KMS-11 (cell line): Measurements from ENCODE around the gene HSD11B2.

ENCODE experiments used
- H2AFZ ChIP-seq: fragments of 200-600 bp; sonication (generic); 2 replicates; pipeline ENCODE4 v1.6.1; 2016; ENCODE audit warnings: antibody characterized with exemption, mixed run types, low read depth
- H3K27ac ChIP-seq: fragments of 200-600 bp; sonication (generic); 2 replicates; pipeline ENCODE4 v1.6.1; 2016; ENCODE audit warnings: mild to moderate bottlenecking, mixed run types
- H3K27me3 ChIP-seq: fragments of 200-600 bp; sonication (generic); 2 replicates; pipeline ENCODE4 v1.6.1; 2017; ENCODE audit warnings: mild to moderate bottlenecking, low read depth, mixed run types, moderate library complexity; ENCODE audit not compliant: insufficient read depth
- H3K36me3 ChIP-seq: fragments of 200-600 bp; sonication (generic); 2 replicates; pipeline ENCODE4 v1.6.1; 2017; ENCODE audit warnings: mild to moderate bottlenecking, mixed run types; ENCODE audit not compliant: insufficient read depth
- H3K4me1 ChIP-seq: fragments of 200-600 bp; sonication (generic); 2 replicates; pipeline ENCODE4 v1.6.1; 2016; ENCODE audit warnings: mild to moderate bottlenecking, low read depth, mixed run types; ENCODE audit not compliant: poor library complexity, severe bottlenecking
- H3K4me2 ChIP-seq: fragments of 200-600 bp; sonication (generic); 2 replicates; pipeline ENCODE4 v1.7.0; 2016; ENCODE audit warnings: mild to moderate bottlenecking, mixed run types
- H3K4me3 ChIP-seq: fragments of 200-600 bp; sonication (generic); IDR thresholded peaks from 2 replicates; pipeline ENCODE4 v1.6.1; 2017; ENCODE audit warnings: low read depth, low read length, mixed read lengths; ENCODE audit not compliant: insufficient read depth
- H3K79me2 ChIP-seq: fragments of 200-600 bp; sonication (generic); 2 replicates; pipeline ENCODE4 v1.6.1; 2016; ENCODE audit warnings: low read depth, mixed run types; ENCODE audit not compliant: insufficient read depth
- H3K9ac ChIP-seq: fragments of 200-600 bp; sonication (generic); 2 replicates; pipeline ENCODE4 v1.6.1; 2016; ENCODE audit warnings: mild to moderate bottlenecking, mixed run types
- H4K20me1 ChIP-seq: fragments of 200-600 bp; sonication (generic); 2 replicates; pipeline ENCODE4 v1.6.1; 2016; ENCODE audit warnings: mild to moderate bottlenecking, mixed run types; ENCODE audit not compliant: insufficient read depth
- TF ChIP-seq, protein P1 (sequence below): fragments of 200-600 bp; sonication (generic); conservative IDR thresholded peaks from 2 replicates; pipeline ENCODE4 v1.6.1; 2017; ENCODE audit warnings: low read depth, mild to moderate bottlenecking, antibody characterized with exemption, low read length, moderate library complexity, mixed read lengths

Gene HSD11B2

DNA sequence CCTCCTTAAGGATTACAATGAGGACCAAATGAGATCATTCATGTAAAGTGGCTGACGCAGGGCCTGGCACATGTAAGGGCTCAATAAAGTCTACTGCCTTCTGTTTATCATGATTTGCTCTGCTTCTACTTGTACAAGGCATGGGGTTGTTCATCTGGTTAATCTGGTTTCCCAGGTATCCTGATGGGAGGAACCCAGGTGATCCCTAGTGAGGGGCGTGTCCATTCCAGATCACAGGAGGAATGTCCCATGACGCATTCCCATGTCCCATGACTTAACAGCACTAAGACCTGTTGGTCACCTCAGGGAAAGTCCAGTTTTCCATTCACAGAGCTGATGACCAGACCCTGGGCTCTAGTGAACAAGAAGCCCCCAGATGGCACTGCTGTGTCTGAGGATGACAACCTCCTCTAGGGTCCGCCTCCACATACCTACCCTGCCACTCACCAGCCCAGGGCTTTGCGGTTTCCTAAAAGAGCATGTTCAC lies 26.1 kb upstream of the HSD11B2 start:
- Histone ChIP-seq H4K20me1 (no peaks in the 10 kb centered on the region), H3K27me3 (no peaks in the 10 kb centered on the region), H3K4me3 (no peak overlapping the region), H2AFZ (no peak overlapping the region), H3K4me2 (no peak overlapping the region), H3K27ac (no peak overlapping the region), H3K36me3 (no peaks in the 10 kb centered on the region), H3K79me2 (no peaks in the 10 kb centered on the region), H3K4me1 (no peaks in the 10 kb centered on the region), H3K9ac (no peak overlapping the region)
- TF ChIP-seq, protein P1, sequence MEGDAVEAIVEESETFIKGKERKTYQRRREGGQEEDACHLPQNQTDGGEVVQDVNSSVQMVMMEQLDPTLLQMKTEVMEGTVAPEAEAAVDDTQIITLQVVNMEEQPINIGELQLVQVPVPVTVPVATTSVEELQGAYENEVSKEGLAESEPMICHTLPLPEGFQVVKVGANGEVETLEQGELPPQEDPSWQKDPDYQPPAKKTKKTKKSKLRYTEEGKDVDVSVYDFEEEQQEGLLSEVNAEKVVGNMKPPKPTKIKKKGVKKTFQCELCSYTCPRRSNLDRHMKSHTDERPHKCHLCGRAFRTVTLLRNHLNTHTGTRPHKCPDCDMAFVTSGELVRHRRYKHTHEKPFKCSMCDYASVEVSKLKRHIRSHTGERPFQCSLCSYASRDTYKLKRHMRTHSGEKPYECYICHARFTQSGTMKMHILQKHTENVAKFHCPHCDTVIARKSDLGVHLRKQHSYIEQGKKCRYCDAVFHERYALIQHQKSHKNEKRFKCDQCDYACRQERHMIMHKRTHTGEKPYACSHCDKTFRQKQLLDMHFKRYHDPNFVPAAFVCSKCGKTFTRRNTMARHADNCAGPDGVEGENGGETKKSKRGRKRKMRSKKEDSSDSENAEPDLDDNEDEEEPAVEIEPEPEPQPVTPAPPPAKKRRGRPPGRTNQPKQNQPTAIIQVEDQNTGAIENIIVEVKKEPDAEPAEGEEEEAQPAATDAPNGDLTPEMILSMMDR, result no peak

DNA sequence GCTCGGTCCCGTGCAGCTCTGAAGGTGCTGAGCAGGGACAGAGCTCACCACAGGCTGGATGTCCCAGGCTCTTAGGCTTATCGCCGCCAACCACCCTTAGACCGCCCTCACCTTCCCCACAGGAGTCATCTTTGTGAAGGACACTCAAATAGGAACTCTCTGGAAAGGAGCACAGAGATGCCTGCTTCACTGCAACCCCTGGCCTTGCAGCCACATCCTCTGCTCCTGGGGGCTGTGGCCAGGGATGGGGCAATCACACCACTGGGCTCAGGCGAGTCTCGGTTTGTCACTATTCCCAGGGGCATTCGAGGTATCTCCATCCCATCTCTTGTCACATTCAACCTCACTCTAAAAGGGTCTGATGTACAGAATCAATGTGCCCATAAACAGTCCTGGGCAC lies 25.6 kb upstream of the HSD11B2 start:
- Histone ChIP-seq H3K27me3 (no peaks in the 10 kb centered on the region), H3K4me1 (no peaks in the 10 kb centered on the region), H3K79me2 (no peaks in the 10 kb centered on the region), H3K4me3 (no peak overlapping the region), H3K9ac (no peak overlapping the region), H3K27ac (no peak overlapping the region), H3K4me2 (no peak overlapping the region), H2AFZ (no peak overlapping the region), H4K20me1 (no peaks in the 10 kb centered on the region), H3K36me3 (no peaks in the 10 kb centered on the region)
- TF ChIP-seq, protein P1, result no peak

DNA sequence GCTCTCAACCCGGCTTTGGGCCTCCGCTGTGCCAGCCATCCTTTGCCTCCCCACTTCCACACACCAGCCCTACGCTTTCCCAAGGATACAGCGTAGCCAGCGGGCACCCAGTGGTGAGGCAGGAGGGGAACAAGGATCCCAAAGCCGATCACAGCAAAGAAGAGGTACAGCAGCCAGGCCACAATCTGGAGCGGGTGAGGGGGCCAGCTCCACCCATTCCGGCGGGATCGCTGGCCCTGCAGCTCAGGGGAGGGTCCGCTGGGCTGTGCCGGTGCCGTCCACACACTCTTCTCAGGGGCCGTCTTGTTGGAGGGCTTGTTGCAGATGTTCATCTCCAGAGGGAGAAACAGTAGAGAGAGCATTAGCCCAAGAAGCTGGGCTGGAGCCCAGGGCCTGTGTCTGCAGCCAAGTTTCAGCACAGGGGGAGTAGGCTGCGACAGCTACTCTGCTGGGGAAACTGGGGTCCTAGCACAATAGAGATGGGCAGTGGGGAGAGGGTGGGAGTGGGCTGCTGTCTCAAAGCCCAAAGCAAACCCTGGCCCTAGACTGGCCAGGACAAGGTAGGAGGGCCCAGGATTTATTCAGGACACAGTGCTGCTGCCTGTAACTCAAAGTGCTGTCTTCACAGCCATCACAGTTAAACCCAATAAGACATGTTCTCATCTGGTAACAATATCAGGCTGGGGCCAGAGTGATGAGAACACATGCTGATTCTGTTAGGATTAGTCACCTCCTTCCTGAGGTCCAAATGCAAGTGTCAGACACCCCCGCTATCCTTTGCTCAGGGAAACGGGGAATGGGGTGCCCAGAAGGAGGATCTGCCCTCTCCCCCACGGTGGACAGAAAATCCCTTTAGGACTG lies 24.6 kb upstream of the HSD11B2 start:
- H3K27me3 ChIP-seq, result no peaks in the 10 kb centered on the region
- no peak overlapping the region for H2AFZ ChIP-seq

DNA sequence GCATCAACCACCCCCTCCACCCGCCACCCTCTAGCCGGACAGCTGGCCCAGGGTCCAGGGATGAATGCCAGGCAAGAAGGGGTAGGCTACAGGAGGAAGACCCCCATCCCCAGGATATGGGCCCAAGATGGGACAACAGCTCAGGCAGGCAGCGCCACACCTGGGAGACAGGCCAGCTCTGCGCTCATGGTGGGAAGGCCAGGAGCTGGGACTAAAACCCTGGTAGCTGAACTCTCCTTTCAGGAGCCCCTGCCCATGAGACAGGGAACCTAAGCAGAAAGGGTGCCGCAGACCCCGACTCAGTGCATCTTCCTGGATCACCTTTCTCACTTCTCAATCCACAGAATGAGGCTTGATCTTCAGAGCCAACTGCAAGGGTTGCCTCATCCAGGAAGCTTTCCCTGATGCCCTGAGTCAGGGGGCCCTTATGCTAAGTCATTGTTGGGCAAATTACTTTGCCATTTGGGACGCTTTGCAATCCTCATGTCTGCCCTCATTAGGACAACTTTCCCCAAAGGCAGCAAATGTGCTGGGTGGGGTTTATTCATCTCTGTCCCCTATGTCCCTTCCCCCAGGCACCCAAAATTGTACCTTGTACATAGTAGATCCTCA lies 23.6 kb upstream of the HSD11B2 start:
- no peak overlapping the region for H3K27ac ChIP-seq
- H3K27me3 ChIP-seq, result no peaks in the 10 kb centered on the region
- no peak overlapping the region for H3K4me3 ChIP-seq
- H3K4me1 ChIP-seq, result no peaks in the 10 kb centered on the region
- H2AFZ ChIP-seq, result no peak overlapping the region
- no peak overlapping the region for H3K4me2 ChIP-seq
- TF ChIP-seq, protein P1, result no peak
- H3K9ac ChIP-seq, result no peak overlapping the region
- H4K20me1 ChIP-seq, result no peaks in the 10 kb centered on the region
- no peaks in the 10 kb centered on the region for H3K36me3 ChIP-seq
- H3K79me2 ChIP-seq, result no peaks in the 10 kb centered on the region

More for the DNA sequence above, 24.6 kb upstream of the HSD11B2 start:
- H4K20me1 ChIP-seq, result no peaks in the 10 kb centered on the region
- H3K79me2 ChIP-seq, result no peaks in the 10 kb centered on the region
- no peaks in the 10 kb centered on the region for H3K4me1 ChIP-seq
- no peak overlapping the region for H3K4me2 ChIP-seq
- no peak overlapping the region for H3K9ac ChIP-seq
- H3K36me3 ChIP-seq, result no peaks in the 10 kb centered on the region
- H3K27ac ChIP-seq, result no peak overlapping the region
- H3K4me3 ChIP-seq, result no peak overlapping the region
- TF ChIP-seq, protein P1, result no peak
